HG03280 (cell line): ENCODE results near the gene HECTD4.
"Not testable (repeated sequence)": the region's sequence is repeated elsewhere in the genome, so short reads cannot be mapped to it uniquely, and the experiment has no call there.

Source experiments
- ATAC-seq: cut with Tn5 transposase; IDR thresholded peaks from one replicate; pipeline ENCODE4 v1.9.1; 2021; ENCODE audit warnings: mild to moderate bottlenecking, moderate library complexity; ENCODE audit not compliant: unreplicated experiment

The HECTD4 gene

DNA sequence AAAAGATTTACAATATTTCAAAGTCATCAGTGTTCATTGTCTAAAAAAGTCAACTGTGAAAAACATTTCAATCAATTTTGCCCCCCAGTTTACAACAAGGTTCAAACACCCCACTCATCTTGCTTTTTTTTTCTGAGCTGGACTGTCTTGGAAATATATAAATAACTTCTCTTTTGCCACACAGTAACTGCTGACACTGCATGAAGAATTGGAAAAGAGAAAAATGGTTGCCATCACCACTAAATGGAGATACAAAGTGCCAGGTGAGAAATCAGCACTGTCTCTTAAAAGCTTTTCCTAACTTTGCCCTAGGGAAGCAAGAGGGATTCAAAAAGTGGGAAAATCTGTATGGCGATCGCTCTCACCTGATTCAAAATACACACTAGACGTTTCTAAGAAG, 155.5 kb downstream of the HECTD4 start:
- ATAC-seq, result no peak

DNA sequence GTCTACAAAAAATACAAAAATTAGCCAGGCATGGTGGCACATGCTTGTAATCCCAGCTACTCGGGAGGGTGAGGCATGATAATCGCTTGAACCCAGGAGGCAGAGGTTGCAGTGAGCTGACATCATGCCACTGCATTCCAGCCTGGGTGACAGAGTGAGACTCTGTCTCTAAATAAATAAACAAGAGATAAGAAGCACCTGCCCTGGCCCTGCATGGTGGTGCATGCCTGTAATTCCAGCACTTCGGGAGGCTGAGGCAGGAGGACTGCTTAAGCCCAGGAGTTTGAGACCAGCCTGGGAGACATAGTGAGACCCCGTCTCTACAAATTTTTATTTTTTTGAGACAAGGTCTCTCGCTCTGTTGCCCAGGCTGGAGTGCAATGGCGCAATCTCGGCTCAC, 161.6 kb downstream of the HECTD4 start:
- not testable (repeated sequence) for ATAC-seq

DNA sequence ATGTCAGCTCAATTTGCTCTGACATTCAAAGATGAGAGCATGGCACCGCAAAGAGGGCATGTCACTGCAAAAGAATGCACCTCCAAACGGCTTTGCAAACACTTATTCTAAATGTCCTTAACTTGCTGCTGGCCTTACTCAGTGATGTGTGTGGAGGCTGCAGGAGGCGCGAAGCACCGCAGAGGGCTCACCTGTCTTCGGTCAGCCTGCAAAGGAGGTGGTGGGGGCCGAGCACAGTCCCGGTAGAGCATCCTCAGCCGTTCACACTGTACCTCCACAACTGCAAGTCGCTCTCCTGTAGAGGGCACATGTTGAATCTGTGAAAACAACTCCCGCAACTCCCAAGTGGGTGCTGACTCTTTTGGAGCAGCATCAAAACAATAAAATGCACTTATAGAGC, 163.0 kb downstream of the HECTD4 start:
- ATAC-seq, result no peak

DNA sequence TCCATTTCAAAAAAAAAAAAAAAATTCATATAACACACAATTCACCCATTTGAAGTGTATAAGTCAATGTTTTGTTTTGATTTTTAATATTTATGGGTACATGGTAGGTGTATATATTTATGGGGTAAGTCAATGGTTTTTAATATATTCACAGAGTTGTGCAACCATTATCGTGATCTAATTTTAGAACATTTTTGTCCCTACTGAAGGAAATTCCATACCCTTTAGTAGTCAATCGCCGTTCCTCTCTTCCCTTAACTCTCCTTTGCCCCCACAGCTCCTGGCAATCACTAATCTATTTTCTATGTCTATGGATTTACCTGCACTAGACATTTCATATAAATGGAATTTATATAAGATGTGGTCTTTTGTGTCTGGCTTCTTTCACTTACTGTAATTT, 164.1 kb downstream of the HECTD4 start:
- no peak for ATAC-seq

DNA sequence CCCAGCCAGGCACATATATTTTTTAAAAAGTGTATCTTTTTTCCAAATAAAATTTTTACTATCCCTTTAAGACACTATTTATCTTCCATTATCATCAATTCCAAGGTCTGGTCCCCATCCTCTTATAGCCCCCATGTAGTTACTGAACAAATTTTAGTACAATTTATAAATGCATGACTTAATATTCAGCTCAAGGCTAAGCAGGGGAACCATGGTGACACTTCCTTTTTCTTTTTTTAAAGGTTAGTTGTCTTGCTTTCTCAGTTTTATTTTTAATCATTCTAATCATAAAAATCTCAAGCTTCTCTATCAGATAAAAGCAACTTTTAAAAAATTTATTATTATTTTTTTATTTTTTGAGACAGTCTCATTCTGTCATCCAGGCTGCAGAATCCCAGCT, 164.6 kb downstream of the HECTD4 start:
- no peak for ATAC-seq

DNA sequence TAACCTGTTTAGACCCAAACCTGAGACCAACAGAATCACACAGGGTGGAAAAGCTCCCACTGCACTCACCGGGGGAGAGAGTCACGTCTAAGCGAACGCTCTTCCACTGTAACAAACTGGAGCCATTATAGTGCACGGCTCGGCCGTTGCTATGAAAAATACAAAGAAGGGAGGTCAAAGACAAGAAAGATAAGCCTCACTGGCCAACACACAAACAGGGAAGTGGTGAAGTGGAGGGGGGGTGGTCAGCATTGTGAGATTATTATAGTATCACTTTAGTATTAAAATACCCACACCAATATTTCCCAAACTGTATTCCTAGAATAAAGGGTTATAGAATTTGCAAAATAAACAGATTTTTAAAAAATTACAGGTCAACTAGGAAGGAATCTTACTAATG, 166.0 kb downstream of the HECTD4 start:
- ATAC-seq, result no peak

DNA sequence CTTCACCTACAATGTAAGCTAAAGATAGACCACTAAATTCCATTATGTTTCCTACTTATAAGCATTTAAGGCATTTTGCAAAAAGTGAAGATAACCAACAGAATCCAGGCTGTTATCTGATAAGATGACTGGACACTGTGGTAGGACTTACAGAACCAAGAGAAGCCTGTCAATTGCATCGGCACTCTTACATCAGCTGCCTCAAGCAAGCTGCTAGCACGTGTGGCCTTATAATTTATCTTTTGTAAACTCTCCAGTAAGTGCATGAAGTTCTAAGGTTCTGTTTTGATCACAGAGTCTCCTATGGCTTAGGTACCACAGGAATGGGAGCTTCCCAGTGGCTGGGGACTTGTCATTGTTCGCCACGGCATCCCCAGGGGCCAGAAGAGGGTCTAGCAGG, 168.2 kb downstream of the HECTD4 start:
- no peak for ATAC-seq

DNA sequence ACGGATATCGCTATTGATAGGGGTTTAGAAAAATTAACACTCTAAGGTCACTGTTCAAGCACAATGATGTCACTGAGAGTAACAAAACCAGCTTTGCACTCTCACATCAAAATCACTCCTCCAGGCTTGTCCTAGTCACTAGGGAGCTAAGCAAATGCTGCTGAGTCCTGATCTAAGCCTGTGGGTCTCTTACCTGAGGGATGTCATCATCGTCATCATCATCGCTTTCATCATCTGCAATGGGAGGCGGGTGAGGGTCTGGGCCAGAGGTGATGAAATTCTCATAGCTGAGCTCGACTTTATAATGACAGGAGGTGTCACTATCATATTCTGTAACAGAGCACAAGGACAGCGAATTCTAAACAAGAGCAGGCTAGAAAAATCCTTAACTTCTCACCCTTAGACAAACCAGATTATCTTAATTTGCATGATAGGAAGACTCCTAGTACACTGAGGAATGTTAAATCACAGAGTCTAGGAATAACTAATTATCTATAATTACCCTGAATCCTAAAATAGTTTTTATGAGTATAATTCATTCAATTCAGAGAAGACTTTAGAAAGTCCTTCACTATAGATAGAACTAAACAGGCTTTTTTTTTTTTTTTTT, 173.8 kb downstream of the HECTD4 start:
- no peak for ATAC-seq

DNA sequence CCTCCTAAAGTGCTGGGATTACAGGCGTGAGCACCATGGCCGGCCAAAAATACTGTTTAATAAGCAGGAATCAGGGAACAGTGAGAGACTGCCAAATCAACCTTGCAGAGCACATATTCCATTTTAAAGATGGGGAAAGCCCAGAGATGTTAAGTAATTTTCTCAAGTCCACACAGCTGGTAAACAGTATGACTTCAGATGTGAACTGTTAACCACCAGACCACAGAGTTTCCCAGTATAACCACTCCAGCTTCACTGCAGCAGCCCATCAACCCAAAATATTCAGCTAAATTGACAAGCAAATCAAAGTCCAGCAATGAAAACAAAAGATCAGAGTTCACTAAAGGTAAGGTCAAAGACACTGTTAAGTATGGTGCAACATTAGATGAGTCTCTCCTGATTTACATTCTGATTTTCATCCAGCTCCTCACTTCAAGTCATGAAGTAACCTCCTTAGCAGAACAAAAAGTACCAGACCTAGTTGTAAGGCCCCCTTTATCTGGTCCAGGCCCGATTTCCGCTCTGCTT, 174.8 kb downstream of the HECTD4 start:
- ATAC-seq, result no peak

DNA sequence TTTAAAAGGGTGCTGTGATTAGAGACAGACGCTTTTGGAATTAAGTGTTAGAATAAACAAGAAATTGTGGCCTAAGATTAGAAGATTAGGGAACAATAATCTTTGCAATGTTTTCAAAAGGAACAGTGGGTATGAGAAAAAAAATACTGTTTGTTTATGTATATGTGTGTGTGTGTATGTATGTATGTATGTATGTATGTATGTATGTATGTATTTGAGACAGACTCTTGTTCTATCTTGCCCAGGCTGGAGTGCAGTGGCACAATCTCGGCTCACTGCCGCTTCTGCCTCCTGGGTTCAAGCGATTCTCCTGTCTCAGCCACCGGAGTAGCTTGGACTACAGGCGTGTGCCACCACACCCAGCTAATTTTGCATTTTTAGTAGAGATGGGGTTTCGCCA, 175.3 kb downstream of the HECTD4 start:
- ATAC-seq, result no peak

DNA sequence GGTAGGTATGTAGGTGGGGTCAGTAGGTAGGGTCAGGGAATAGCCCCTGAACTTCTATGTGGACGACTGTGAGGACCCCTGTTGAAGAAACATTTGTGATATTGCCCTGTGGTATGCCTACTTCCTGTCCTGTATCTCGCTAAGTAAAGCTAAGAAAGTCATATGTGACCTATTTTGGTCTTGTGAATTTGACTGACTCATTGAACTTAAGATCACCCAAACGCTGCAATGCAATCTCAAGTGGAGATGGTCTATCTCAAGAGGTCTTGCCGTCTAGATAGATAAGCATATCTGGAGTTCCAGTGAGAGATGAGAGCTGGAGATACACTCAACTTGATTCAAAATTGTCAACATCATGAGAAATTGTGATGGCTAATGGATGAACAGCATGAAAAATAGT, 183.1 kb downstream of the HECTD4 start:
- ATAC-seq, result no peak

DNA sequence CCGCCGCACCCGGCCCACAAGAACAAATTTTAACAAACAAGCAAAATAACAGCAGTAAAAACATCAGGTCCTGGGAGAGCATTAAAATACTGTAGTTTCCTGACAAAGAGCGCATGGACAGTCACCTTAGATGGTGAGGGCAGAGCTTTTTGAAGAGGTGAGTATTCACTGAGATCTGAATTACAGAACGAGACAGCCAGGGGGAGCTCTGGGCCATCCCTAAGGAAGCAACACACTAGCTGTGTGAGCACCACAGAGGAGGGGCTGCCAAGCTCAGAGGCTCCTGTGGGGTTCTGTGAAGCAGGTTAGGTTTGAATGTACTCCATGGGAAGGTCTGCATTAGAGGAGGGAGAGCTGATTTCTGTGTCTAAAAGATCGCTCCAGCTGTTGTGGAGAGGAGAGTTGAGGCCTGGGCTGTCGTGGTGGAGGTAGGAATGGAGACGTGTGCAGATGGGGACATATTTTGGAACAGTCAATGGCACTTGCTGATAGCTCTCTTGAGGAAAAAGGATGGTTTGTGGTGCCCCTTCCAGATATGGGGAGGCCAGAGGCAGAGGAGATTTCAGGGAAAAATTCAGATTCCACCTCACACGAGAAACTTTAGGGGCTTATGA, 184.0 kb downstream of the HECTD4 start:
- no peak for ATAC-seq

DNA sequence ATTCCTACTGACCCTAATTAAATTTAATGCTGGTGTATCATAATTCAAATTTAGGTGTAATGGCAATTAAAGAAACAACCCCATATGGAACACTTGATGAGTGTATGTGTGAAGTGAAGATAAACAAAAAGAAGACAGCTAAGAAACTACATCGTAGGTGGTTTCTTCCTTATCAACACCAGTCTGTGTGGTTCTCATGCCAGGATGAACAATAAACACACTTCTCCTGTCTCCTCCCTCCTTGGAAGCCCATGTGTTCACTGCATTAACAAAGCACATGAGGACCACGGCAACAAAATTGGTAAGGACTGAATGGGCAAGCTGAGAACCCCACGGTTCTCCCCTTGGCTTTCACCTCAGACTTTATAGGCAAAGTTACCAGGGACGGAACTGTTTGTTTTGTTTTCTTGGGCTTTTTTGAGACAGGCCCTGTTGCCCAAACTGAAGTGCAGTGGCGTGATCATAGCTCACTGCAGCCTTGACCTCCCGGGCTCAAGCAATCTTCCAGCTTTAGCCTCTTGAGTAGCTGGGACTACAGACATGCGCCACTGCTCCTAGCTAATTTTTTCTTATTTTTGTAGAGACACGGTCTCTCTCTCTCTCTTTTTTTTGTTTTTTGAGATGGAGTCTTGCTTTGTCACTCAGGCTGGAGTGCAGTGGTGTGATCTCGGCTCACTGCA, 185.9 kb downstream of the HECTD4 start:
- ATAC-seq, result no peak

DNA sequence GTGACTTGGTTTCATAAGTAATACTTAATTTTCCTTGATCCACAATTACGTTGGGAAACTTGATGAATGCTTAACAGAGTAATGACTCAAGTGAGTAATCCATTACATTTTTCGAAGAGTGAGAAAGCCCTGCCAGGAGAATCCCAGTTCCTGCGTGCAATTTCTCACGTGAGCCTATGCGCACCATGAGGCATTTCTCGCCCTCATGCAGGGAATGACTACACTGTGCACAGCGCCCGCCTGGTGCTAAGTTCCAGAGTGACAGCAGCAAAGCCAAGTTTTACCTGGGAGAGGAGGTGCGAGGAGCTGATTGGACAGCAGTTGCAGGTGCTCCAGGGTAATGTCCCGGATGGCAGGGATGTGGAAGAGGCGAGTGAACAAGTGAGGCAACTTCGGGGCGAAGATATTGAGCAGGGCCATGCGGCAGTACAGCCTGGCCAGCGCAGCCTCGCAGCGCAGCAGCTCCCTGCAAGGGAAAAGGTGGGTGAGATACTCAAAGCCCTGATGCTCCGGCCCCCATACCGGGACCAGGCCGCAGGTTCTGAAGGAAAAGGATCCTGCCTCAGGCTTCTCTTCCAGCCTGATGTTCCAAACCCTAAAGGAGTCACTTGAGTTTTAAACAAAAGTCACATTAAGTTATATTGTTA, 187.5 kb downstream of the HECTD4 start:
- ATAC-seq, result no peak

DNA sequence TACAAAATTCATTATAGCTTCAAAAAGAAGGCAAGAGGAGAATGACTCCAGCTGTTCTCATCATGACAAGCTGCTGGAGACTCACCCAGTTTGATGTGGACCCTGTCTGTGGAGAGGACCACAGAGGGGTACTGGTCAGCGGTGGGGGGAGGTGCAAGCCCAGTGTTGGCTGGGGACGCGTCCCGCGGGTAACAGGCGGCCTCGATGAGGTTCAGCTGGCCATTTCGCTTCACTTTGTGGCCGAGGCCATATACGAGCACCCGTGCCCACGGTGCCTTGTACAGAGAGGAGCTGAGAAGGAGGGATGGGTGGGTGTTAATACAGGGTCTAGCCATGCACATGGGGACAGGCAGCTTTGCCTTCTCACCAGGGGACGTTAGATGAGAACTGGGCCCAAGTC, 189.8 kb downstream of the HECTD4 start:
- ATAC-seq, result no peak

DNA sequence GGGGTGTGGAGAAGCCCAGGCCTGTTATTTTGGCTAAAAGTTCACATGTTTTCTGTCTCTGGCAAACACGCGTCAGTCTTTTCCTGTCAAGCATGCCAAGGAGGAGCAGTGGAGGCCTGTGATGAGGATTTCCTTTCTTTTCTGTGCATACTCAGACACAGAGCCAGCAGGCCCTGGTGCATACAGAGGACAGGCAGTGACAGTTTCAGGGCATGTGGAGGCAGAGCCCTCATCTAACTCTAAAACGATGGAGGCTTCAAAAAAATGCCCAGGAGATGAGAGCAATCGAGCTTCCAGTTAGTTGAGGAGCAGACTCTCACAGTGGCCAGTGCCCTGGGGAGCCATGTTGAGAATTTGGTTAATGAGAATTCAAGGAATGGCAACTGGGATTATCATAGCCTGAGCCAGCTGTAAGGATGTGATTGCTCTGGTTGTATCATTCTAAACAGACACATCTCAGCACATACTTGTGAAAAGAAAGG, 190.3 kb downstream of the HECTD4 start:
- ATAC-seq, result no peak

DNA sequence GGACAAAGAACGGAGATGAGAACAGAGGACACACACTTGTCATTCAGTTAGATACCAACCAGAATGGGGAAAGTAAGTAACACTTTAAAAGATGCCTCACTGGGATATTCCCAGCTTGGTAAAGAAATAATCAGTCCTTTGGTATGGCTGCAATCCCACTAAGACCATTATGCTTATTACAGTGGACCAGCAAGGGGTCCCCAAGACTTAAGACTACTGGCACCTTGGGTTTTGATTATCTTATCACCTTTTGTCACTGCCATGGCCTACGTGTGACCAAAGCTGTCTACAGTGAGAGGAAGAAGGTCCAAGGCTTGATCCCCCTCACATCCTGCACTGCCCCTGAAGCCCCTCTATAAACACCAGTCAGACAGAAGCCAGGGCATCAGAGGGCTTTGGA, 191.0 kb downstream of the HECTD4 start:
- ATAC-seq, result no peak

DNA sequence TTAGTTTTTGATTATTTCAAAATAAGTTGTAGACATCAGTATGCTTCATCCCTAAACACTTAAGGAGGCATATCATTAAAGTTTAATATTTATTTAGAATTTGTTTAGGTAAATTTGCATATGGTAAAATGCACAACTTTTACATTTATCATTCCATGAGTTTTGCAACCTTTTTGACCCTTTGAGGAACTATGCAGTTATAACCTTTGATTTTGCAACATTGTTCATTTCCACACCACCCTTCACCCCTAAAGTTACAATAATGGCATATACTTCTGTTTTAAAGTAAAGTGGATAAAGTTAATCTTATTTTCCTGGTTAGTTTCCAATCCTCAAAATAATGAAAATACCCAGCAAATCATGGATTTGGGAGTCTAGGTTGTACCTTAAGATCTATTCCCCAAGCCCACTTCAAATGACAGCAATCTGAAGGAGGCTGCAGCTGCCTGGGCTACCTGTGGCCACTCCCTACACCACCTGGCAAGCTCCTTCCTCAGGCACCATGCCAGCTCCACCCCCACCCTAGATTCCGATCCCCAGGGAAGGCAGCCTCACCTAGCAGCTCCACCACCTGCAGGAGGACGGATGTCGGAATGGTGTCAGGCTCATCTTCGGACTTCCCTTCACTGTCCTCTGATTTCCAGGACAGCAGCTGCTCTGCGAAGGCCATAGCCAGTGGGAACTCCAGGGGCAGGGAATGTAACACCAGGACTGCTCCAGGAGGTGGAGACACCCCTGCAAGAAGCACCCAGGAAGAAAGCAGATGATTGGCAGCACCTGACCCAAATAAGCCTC, 191.8 kb downstream of the HECTD4 start:
- ATAC-seq, result no peak

DNA sequence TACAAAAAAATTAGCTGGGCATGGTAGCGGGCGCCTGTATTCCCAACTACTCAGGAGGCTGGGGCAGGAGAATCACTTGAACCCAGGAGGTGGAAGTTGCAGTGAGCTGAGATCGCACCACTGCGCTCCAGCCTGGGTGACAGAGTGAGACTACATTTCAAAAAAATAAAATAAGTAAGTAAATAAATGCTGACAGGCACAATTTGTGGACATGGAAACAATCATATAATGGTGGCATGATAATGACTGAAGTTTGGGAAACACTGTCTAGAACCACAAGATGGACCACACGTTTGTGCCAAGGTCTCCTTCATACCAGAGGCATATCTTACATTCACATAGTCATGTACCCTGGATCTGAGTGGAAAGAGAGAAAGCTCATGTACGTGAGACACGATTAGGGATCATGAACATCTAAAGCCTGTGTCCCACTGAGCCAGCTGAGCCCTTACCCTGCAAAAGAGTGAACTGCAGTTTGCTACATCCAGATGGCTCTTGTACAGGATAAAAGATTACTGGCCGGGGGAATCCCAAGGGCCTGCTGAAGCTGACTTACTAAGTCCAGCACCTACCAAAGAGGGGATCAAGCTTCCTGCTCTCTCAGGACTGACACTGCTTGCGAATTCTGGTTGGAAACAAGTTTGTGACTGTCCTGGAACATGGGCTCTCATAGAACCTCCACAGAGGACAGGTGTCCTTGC, 194.0 kb downstream of the HECTD4 start:
- no peak for ATAC-seq
